Amniotic epithelial cell (primary cell): ENCODE measurements around the gene OR2T6.
"Not testable (repeated sequence)": the region's sequence is repeated elsewhere in the genome, so short reads cannot be mapped to it uniquely, and the experiment has no call there.

Source experiments
- DNase-seq: peaks from one replicate; pipeline ENCODE4 v3.0.0-alpha.2; 2010; ENCODE audit warnings: low read depth

The OR2T6 gene

GRCh38 chr1:248433811-248434415 is 58.4 kb downstream of the OR2T6 start:
- not testable (repeated sequence) for DNase-seq

GRCh38 chr1:248434913-248435312 is 59.4 kb downstream of the OR2T6 start:
- DNase-seq = not testable (repeated sequence)

- DNase-seq = not testable (repeated sequence)
Measured at GRCh38 chr1:248436303-248436702, 60.8 kb downstream of the OR2T6 start.

- not testable (repeated sequence) for DNase-seq
Measured at GRCh38 chr1:248438668-248439067, 63.1 kb downstream of the OR2T6 start.

- not testable (repeated sequence) for DNase-seq
Measured at GRCh38 chr1:248439283-248439682, 63.7 kb downstream of the OR2T6 start.
